IPS DF 4.7 (cell line): Measurements from ENCODE around the gene CIAO2B.
"Not testable (repeated sequence)": the region's sequence is repeated elsewhere in the genome, so short reads cannot be mapped to it uniquely, and the experiment has no call there.

ENCODE experiments used
- DNase-seq: peaks from one replicate; pipeline ENCODE4 v3.0.0-alpha.2; 2013; ENCODE audit warnings: low spot score; ENCODE audit errors: extremely low read depth

Gene CIAO2B

DNA sequence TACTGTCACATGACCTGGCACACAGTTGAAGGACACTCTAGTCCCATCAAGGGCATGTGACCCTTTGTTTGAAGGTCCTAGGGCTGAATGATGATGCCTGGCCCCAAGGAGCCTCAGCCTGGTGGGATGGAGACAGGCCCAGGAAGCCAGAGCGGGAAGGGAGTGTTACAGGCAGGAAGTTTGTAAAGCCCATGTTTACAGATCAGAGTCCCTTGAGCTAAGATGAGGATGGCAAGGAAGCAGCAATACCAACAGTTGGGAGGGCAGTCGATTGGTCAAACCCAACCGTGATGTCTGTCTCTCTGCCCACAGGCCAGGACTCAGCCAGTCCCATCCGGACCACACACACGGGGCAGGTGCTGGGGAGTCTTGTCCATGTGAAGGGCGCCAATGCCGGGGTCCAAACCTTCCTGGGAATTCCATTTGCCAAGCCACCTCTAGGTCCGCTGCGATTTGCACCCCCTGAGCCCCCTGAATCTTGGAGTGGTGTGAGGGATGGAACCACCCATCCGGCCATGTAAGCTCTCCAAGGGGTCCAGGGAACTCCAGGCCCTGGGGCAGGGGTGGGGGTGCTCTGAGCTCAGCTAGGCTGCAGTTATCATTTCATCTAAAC is 3.6 kb upstream of the CIAO2B start:
- no peak for DNase-seq

DNA sequence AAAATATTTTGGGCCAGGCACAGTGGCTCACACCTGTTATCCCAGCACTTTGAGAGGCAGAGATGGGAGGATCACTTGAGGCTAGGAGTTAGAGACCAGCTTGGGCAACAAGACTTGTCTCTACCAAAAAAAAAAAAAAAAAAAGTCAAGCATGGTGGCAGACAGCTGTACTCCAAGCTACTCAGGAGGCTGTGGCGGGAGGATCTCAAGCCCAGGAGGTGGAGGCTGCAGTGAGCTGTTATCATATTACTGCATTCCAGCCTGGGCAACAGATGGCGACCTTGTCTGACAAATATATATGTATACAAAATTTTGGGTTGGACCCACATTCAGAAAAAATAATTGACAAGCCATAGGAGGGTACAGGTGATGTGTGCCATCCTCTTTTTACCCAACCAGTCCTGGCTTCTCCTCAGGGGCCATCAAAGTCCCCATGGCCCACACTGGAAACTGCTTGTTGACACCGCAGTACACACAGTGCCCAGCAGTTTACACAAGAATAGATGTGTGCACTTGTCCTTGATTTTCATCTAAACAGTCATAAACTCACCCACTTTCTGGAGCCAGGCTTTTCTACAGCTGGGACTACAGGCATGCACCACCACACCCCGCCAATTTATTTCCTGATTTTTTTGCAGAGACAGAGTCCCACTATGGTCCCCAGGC is 2.8 kb upstream of the CIAO2B start:
- no peak for DNase-seq

DNA sequence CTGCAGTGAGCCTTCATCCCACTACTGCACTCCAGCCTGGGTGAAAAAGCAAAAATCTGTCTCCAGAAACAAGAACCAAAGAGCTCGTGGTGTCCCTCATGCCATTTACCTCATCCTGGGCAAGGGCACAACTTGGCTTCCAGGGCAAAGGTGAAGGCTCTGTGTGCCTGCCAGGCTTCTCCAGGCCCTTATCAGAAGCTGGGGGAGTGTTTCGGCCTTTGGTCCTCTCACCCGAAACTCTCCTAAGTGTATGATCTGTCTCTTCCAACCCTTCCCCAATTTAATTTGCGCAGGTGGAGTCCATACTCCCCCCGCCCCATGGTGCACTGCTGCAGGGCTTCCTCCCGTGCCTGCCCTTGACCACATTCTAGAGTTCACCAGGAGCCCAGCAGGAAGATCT is 2.3 kb upstream of the CIAO2B start:
- DNase-seq: no peak

DNA sequence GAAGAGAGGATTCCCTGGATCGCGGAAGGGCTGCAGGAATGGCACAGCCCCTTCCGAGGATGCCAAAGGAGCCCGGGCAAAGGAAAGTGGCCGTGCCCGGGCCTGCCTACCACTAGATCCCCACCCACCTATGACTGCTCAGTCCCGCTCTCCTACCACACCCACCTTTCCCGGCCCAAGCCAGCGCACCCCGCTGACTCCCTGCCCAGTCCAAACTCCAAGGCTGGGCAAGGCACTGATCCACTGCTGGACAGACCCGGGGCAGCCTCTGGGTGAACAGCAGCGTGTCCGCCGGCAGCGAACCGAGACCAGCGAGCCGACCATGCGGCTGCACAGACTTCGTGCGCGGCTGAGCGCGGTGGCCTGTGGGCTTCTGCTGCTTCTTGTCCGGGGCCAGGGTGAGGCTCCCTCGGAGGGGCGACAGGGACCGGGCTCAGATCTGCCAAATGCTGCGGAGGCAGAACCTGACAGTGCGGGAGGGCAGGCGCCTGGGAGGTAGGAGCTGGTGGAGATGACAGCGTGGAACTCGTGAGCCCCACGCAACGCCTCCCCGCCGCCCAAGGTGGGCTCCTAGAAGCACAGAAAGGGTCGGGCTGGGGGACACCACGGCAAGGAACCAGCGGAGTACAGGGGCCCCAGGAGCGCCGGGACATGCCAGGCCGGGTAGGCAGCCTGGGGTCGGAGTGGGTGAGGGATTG is 1.3 kb upstream of the CIAO2B start, which contains the start of gene CES2:
Gene CES2, plus strand, starts transcription at position 203 of the 698 bp plus-strand sequence. Its CDS starts 120 bp downstream, at position 323.
- DNase-seq: no peak

DNA sequence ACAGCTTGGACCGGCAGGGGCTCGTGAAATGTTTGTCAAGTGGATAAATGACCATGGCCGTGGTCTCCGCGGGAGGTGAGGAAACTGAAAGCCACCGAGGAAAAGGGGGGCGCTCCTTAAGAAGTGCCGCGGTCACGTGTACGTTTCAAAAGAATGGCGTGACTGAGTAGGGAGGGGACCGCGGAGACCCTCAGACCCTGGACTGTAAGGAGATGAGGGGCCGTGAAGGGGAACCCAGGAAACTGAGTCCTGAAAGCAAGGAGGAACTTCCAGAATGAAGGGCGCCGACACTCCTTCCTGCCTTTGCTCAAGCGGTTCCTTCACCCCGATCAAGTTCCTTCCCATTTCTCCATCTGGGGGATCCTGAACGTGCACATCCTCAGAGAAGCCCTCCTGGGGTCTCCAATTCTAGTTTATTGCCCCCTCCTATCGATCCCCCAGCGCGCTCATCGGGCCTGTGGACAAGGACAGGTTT is 674 bp upstream of the CIAO2B start:
- DNase-seq: not testable (repeated sequence)

DNA sequence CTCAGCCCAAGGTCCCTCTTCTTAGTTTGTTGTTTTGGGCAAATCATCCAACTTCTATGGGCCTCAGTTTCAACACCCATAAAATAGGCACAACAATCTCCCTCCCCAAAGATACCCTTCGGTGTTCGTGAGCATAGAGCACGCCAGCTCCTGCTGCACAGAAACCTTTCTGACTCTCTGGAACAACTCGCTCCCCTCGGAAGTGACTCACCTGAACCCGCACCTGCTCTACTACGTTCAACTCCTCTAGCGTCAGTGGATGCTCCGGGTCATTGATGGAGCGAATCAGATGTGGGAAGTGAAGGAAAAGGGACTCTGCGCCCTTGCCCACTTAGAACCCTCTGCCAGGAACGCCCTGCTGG is 445 bp downstream of the CIAO2B start:
- DNase-seq: no peak

DNA sequence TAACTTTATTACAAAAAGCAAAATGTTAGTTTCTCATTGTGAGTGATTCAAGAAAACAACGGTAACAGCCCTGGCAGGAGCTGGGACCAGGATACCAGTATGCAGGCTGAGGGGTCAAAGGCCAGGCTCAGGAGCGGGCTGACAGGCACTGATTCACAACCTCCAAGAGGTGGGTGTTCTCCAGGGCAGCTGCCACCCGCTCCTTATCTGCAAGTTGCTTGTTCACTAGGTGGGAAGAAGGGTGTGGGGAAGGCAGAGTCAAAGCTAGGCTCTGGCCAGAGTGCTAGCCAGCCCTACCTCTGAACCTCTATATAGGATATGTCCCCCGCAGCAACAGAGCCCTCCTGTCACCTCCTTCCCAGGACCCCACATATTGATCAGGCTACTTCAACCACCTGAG is 2.1 kb downstream of the CIAO2B start:
- DNase-seq: no peak

DNA sequence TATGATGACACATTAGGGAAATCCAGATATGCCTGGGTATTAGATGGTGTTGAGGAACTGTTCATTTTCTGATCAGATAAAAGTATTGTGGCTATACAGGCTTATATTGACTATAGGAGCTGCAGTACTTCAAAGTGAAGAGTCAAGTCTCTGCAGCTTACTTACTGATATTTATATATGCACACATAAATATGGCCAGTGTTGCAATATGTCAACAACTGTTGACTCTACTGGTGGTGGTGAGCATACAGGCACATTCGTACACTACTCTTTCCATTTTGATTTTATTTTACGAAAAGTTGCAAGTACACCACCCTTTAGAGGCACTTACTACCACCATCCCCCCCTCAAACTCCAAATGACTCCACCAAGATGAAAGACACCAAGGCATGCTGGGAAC is 2.5 kb downstream of the CIAO2B start:
- no peak for DNase-seq

DNA sequence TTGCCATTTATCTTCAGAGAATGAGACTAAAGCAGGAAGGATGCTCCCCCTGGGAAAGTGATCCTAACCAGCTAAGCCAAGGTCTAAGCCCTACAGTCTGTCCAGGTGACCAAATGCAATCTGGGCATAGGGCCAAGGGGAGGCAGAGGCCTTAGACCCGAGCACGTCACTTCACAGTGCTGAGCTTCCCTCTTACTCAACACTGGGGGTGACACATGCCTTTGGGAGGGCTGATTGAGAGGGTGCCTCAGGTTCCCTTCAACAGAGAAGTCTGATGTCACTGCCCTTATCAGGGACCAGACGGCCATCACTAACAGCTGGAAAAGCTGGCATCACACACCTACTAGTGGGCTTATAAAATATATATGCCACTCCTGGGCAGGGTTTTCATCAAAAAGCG is 4.0 kb downstream of the CIAO2B start:
- no peak for DNase-seq

DNA sequence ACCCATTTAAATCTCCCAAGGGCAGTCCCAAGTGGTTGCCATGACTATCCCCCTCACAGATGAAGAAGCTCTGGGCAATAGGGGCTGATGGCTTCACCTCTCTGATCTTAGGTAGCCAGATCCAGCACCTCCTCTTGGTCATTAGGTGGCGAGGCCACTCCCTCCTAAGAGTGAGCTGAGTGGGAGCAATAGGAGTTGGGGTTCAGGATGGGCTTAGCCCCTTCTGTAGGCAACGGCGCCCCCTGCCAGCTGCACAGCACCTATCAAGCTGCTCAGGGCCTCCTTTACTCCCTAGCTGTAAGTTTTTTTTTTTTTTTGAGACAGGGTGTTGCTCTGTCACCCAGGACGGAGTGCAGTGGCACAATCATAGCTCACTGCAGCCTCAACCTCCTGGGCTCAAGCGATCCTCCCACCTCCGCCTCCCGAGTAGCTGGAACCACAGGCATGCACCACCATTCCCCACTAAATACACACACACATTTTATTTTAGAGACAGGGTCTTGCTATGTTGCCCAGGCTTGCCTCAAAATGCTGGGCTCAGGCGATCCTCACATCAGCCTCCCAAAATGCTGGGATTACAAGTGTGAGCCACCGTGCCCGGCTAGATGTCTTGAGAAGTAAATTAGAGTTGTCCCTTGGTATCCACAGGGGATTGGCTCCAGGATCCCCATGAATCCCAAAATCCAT is 5.4 kb downstream of the CIAO2B start:
- no peak for DNase-seq

DNA sequence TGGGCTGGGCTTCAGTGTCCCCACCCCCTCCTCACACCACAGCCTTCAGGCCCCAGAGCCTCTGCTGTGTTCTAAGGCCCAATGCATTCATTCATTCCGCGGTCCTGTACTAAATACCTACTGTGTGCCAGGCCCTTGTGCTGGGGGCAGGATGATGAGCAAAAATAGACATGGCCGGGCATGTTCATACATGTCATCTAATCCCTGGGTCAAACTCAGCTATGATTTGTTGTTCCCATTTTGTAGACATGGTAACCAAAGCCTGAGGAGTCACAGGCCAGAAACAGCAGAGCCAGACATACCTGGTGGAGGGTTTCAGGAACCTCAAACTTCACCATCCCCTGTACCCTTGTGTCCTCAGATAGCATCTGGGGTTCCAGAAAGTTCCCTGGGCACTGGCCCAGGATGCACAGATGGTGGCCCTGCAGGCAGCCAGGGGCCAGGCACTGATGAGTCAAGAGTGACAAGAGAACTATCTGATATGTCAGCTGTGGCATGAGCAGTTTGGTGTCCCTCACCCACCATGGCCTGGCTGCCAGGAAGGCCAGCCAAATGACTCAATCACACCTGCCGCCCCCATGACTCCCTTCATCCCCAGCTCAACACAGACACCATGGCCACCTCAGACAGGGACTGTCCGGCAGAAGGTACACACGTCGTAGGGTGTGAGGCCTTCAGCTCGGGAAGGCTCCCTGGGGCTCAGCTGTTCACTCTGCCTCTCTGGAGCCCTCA is 6.1 kb downstream of the CIAO2B start:
- DNase-seq: no peak

DNA sequence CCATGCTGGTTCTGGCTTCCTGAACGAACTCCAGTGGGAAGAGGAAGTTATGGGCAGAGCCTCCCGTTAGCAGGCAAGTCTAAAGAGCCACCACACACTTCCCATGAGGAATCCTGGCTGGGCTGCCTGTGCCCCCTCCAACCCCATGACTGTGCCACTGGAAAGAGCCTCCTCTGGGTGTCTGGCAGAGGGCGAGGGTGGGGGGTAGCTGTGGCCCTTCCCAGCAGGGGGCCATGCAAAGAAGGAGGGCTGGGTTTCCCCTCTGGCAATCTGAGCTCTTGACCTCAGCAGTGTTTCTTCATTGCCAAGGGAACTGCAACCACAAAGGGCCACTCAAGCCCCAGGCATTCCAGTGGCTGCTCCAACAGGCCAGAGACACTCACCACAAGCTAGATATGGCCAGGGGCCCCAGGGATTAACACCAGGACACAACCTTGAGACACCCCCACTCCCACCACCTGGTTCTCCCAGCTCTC is 7.2 kb downstream of the CIAO2B start:
- DNase-seq: no peak

DNA sequence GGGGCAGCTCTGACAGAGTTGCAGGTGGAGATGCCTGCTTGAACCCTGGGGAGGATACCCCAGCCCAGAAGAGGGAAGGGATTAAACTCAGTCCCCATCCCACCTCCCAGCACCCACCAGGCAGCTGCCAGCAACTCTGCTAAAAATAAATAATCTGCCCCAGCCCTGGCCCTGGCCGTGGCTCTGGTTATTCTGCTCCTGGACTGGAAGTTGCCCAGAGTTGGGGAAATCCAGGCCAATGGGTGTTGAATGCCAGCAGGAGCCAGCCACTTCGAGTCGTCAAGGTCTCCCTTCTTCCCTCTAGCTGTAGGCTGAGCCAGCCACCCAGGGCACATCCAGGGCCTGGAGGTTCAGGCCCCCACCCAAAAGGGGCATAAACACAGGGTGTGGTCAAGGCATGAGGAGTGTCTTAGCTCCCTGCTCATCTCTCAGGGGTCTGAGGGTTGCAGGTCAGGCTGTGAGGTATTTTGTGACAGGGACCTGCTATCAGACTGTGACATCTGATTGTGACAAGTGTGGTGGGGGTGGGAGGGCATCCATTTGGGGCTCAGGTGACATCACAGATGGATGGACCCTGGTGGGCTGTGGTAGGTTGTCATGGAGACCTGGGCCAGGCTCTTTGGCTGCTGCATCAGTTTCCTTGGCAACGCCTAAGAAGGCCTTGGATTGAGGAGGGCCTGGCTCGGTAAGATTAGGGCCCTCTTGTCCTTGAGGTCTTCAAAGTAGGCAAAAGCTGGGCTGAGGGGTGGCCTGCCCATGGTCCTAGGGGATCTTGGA is 7.8 kb downstream of the CIAO2B start:
- DNase-seq: no peak

DNA sequence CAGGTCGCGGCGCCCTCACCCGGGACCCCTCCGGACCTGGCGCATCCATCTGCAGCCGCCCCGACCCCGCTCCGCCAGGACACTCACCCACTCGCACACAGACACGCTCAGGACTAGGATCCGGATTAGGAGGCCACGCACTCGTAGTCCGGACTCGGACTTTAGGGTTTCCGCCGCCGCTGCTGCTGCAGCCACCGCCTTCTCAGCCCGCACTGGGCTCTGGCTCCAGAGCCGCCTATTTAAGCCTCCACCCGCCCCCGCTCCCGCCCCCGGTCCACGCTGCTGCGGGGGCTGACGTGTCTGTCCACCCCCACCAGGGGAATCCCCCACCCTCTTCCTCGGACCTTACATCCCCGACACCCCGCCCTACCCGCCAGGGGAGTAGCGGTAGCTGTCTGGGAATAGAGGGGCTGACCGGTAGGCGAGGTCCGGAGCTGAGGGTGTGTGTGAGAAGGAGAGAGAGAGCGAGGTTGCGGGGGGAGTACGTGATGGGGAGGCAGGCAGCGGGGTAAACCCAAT is 8.8 kb downstream of the CIAO2B start, which contains the start of gene RRAD:
Gene RRAD, minus strand, starts transcription at position 214 of the 519 bp plus-strand sequence. CDS start 356 bp downstream, outside the sequence.
- no peak for DNase-seq

DNA sequence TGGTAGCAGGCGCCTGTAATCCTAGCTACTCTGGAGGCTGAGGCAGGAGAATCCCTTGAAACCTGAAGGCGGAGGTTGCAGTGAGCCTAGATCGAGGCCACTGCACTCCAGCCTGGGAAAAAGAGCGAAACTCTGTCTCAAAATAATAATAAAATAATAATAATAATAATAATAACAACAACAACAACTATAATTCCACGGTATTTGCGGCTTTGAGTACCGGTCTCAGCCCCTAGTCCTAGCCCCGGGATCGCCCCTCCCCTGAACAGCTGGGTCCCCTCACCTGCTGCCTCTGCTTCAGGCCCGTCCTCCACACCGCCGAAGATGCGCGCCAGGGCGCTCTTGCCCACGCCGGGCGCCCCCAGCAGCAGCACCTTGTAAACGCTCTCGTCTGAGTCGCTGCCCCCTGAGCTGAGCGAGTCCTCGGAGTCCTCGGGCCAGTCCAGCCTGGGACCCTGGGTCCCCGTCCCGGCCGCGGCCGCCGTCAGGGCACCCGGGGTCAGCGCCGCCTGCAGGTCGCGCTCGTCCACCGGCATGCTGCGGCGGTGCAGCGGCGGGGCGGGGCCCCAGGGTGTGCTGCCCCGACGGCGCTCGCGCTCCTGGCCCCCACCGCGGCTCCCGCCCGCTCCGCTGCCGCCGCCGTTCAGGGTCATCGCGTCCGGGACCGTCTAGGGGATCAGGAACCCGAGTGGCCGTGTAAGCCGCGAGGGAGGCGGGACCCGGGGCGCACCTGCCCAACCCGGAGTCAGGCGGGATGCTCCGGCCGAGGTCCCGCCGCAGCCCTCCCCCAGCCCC is 9.5 kb downstream of the CIAO2B start:
- no peak for DNase-seq

DNA sequence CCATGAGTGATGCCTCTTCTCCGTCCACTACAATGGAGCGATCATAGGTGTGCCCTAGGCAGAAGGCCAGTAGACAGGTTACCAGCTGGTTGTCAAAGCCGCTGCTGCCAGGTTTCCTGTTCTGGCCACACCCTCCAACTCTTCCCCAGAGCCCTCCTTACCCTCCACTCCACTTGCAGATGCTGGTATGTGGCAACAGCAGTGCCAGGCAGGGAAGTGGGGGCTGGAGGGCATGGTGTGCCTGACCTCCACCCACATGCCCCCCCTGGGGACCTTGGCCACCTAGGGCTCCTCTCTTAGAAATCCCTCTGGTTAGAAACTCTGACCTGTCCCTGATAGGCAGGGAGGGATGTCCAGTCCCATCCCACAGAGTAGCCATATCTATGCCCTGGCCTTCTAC is 10.3 kb downstream of the CIAO2B start:
- no peak for DNase-seq

DNA sequence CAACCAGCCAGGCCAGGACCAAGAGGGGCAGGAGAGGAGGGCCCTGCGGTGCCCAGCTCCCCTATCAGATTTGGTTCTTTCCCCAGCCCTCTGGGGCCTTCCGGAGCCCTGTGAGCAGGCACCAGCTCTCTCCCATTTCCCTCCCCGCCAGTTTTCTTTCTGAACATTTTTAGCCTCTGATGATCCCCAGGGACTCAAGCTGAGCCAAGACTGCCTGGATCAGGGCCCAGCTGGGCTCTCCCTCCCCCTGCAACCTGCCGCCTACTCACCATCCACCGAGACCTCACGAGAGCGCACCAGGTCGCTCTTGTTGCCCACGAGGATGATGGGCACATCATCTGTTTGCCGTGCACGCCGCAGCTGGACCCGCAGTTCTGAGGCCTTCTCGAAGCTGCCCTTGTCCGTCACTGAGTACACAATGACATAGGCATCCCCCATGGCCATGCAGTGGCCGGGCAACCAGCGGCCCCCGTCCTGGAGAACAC is 10.9 kb downstream of the CIAO2B start:
- no peak for DNase-seq

DNA sequence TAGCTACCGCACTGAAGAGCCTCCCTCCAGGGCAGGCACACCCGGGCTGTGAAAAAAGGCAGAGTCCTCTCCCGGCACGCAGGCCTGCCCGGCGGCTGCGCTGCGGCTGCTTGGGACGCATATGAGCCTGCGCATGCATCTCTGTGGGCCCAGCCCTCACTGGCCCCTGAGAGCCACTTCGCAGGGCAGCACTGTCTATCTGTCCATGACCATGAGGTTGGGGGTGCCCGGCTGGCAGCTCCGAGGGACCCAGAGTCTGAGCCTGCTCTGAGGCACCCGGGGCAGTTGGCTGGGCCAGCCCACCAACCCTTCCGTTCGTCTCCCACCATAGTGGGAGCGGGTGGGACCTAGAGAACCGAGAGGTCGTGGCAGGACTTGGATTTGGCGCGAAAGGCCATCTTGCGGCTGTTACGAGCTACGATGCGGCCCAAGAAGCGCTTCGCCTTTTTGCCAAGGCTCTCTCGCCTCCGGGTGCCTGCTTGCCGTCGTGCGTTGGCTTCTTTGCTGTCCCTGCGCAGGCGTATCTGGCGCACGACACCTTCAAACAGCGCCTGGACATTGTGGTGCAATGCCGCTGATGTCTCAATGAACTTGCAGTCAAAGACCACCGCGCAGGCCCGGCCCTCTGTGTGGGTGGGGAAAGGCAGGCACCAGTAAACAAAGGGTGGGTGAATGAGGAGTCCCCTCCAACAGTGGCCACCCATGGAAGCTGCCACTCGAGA is 12.3 kb downstream of the CIAO2B start:
- no peak for DNase-seq
